Kidney epithelial cell (primary cell): Measurements from ENCODE around the gene TNK2. TPM values are rescaled to one million over a fixed set of nuclear protein-coding genes. Genes with fewer than 3 reads are reported as not detected.

Experiments
- DNase-seq: peaks from one replicate; pipeline ENCODE4 v3.0.0-alpha.2; 2010; ENCODE audit warnings: low read depth
- H3K27me3 ChIP-seq: 2 replicates; pipeline ENCODE4 v1.6.0; 2011; ENCODE audit warnings: low read length; ENCODE audit not compliant: control insufficient read depth, insufficient read depth
- H3K36me3 ChIP-seq: 2 replicates; pipeline ENCODE4 v1.5.1; 2011; ENCODE audit warnings: low read length; ENCODE audit not compliant: control insufficient read depth, insufficient read depth
- H3K4me3 ChIP-seq: 2 replicates; pipeline ENCODE4 v1.5.1; 2011; ENCODE audit warnings: low read depth, mild to moderate bottlenecking, control low read depth, low read length
- total RNA-seq: library from RNA; depleted of rRNA; stranded (reverse); fragments of >200 nt; gene quantifications from 2 replicates; pipeline ENCODE4 v1.2.3, GENCODE V29; 2015
- TF ChIP-seq, protein P1 (sequence below): IDR thresholded peaks from 2 replicates; pipeline ENCODE4 v1.5.1; 2011; ENCODE audit warnings: mild to moderate bottlenecking, moderate library complexity, low read length, control low read depth, inconsistent platforms; ENCODE audit not compliant: insufficient read depth, poor library complexity, severe bottlenecking

TNK2 gene
- total RNA-seq, 1 donor from 2014 or later, result 16.0 TPM

DNA sequence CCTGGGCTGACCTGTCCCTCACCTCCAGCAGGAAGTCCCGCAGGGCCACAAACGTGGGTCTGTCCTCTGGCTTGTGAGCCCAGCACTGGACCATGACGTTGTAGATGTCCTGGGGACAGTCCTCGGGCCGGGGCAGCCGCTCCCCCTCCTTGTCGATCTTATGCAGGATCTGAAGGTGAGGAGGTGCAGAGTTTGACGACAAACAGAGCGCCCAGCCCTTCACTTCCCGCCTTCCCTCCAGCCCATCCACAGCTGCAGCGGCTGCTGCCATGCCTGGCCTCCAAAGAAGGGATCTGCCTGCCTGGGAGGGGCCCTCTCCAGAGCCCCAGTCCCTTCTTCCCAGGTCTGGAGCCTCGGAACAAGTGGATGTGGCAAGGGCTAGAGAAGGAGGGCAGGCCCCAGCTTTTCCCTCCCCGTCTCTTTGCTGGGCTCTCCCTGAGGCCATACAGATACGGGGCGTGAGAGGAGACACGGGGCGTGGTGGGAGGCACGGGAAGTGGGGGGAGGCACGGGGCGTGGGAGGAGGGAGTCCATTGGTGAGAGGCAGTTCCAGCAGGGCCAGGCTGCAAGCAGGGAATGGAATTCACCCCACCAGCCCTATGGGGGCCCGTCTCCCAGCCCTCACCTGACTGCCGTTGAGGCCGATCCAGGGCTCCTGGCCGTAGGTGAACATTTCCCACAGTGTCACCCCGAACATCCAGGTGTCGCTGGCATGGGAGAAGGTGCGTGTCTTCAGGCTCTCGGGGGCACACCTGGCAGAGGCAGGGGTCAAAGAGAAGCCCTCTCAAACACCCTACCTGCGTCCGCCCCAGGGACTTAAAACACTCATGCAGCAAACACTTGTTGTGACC lies 29.7 kb downstream of the TNK2 start:
- TF ChIP-seq, protein P1, sequence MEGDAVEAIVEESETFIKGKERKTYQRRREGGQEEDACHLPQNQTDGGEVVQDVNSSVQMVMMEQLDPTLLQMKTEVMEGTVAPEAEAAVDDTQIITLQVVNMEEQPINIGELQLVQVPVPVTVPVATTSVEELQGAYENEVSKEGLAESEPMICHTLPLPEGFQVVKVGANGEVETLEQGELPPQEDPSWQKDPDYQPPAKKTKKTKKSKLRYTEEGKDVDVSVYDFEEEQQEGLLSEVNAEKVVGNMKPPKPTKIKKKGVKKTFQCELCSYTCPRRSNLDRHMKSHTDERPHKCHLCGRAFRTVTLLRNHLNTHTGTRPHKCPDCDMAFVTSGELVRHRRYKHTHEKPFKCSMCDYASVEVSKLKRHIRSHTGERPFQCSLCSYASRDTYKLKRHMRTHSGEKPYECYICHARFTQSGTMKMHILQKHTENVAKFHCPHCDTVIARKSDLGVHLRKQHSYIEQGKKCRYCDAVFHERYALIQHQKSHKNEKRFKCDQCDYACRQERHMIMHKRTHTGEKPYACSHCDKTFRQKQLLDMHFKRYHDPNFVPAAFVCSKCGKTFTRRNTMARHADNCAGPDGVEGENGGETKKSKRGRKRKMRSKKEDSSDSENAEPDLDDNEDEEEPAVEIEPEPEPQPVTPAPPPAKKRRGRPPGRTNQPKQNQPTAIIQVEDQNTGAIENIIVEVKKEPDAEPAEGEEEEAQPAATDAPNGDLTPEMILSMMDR, result no peak
- Histone ChIP-seq H3K27me3 (no peaks in the 10 kb centered on the region), H3K36me3 (peaks cover 1% of the 10 kb centered on the region), H3K4me3 (no peak overlapping the region)
- no peak for DNase-seq

DNA sequence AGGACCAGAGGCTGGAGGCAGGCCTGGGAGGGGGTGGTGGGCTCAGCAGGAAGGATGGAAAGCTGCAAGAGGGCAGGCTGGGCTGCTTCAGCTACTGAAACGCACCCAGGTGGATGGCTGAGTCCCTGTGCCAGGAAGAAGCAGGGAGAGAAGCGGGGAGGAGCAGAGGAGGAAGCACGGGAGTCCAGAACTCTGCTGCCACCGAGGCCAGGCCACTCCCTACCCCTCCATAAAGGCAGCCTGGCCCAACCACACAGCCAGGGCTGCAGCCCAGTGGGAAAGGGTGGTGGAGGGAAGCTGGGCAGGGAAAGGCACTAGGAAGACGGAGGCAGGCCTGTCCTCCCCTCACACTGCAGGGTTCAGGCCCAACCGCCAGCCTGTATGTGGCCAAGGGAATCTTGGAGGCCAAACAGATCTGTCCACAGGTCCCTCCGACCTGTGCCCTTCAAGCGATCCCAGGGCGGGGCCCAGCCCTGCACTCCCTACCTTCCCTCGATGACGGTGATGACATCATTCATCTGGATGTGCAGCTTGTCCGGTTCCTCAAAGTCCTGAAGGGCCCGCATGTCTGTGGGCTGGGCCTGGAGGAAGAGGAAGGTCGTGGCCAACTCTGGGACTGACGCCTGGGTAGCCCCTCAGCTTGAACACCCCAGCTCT lies 30.5 kb downstream of the TNK2 start:
- Histone ChIP-seq H3K27me3 (no peaks in the 10 kb centered on the region), H3K4me3 (no peak overlapping the region), H3K36me3 (peaks cover 1% of the 10 kb centered on the region)
- TF ChIP-seq, protein P1, result no peak
- no peak for DNase-seq

DNA sequence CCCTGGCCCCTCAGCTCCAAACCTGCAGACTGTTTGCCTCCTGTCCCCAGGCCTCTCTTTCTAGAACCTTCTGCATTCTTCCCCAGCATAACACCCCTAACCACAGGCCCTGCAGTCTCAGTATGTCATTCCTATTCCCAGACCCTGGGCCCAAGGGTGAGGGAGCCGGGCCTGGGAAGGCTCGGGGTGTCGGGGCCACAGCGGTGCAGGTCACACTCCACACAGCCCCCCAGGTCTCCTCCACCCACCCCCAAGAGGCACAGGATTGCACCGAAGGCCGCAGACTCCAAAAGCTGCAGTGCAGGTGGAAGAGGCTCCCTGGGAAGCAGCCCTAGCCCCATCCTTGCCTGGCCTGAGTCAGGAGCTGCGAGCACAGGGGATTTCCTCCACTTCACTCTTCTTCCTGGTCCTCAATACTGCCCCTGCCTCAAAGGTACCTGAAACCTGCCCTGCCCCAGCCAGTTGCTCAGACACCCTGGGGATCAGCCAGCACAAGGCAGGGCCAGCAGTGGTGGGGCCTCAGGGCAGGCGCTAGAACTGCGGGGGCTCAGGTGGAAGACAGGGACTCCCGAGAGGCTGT lies 31.1 kb downstream of the TNK2 start:
- Histone ChIP-seq H3K36me3 (peaks cover 3% of the 10 kb centered on the region), H3K4me3 (no peak overlapping the region), H3K27me3 (no peaks in the 10 kb centered on the region)
- no peak for DNase-seq
- TF ChIP-seq, protein P1, result no peak

- DNase-seq, result no peak
- no peaks in the 10 kb centered on the region for H3K27me3 ChIP-seq
- H3K36me3 ChIP-seq, result peaks cover 3% of the 10 kb centered on the region
- TF ChIP-seq, protein P1, result no peak
- no peak overlapping the region for H3K4me3 ChIP-seq
These were observed 31.9 kb downstream of the TNK2 start for GRCh38 chr3:195876297-195877064.

- TF ChIP-seq, protein P1, result no peak
- Histone ChIP-seq H3K36me3 (peaks cover 3% of the 10 kb centered on the region), H3K27me3 (no peaks in the 10 kb centered on the region), H3K4me3 (no peak overlapping the region)
- no peak for DNase-seq
These were observed 32.7 kb downstream of the TNK2 start for GRCh38 chr3:195875482-195876236.
